ENCODE data around the gene PHACTR3. TPM values are rescaled to one million over a fixed set of nuclear protein-coding genes. Genes with fewer than 3 reads are reported as not detected.

PHACTR3 gene
- total RNA-seq, 4 donors from 2014 or later, result 2.4 to 12.8 (median 9.7) TPM

DNA sequence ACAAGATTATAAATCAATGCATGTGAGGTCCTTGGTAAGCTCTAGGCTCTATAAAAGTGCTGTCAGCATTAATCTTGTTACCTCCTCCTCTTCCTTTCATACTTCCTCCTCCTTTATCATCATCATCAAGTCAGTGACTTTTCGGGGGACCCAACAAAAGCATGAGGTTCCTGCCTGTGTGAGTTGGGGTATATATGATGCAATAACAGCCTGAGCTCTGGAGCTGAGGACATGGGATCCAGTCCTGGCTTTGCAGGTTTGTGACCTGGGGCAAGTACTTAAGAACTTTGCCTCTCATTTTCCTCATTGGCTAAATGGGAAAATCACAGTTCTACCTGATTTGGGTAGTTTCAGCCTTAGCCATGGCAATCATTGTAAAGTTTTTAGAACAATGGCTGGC lies 7.1 kb upstream of the PHACTR3 start:
- Histone ChIP-seq H3K9me3 (no peaks in the 10 kb centered on the region), H3K4me1 (no peaks in the 10 kb centered on the region), H3K4me3 (no peak overlapping the region), H3K36me3 (no peaks in the 10 kb centered on the region), H3K27me3 (peaks cover 49% of the 10 kb centered on the region), H3K27ac (no peak overlapping the region)
- no peak for DNase-seq (ENCODE audit: low spot score in 2 of 2)
- WGBS, result 50% methylated on average over 1 of the region's 1 CpG
- TF ChIP-seq POLR2A (IDR thresholded peaks at IDR 0.05) (no peak), EP300 (IDR thresholded peaks at IDR 0.05) (no peak), POLR2AphosphoS5 (IDR thresholded peaks at IDR 0.05) (no peak), CTCF (IDR thresholded peaks at IDR 0.05) (no peak)

GRCh38 chr20:59598625-59599310 lies 5.6 kb upstream of the PHACTR3 start:
- H3K27ac ChIP-seq, result no peak overlapping the region
- H3K4me1 ChIP-seq, result no peaks in the 10 kb centered on the region
- 39% methylated on average over 13 of the region's 13 CpGs for WGBS
- H3K4me3 ChIP-seq, result no peak overlapping the region
- no peak for DNase-seq (ENCODE audit: low spot score in 2 of 2)
- peaks cover 65% of the 10 kb centered on the region for H3K27me3 ChIP-seq
- H3K36me3 ChIP-seq, result no peaks in the 10 kb centered on the region
- H3K9me3 ChIP-seq, result no peaks in the 10 kb centered on the region
- TF ChIP-seq CTCF (IDR thresholded peaks at IDR 0.05) (peak in 1 of 2 donors; percentile 59), EP300 (IDR thresholded peaks at IDR 0.05) (no peak), POLR2A (IDR thresholded peaks at IDR 0.05) (no peak), POLR2AphosphoS5 (IDR thresholded peaks at IDR 0.05) (no peak)

DNA sequence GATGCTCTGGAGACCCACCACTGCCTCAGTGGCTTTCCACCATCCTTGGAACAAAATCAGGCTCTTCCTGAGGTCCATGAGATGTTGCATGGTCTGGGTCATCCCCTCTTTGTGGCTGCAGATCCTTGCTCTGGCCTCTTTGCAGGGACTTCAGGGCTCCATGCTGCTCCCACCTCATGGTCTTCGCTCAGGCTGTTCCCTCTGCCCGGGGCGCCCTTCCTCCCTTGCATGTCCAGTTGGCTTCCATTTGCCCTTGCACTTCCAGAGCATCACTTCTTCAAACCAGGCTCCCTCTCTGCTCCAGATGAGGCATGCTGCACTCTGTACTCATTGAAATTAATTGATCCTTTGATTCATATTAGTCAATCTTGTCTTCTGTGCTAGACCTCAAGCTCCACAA lies 4.4 kb upstream of the PHACTR3 start:
- TF ChIP-seq EP300 (IDR thresholded peaks at IDR 0.05) (no peak), POLR2A (IDR thresholded peaks at IDR 0.05) (no peak), CTCF (IDR thresholded peaks at IDR 0.05) (no peak), POLR2AphosphoS5 (IDR thresholded peaks at IDR 0.05) (no peak)
- Histone ChIP-seq H3K27me3 (peaks cover 76% of the 10 kb centered on the region), H3K27ac (no peak overlapping the region), H3K4me1 (peaks cover 5% of the 10 kb centered on the region), H3K4me3 (no peak overlapping the region), H3K36me3 (no peaks in the 10 kb centered on the region), H3K9me3 (no peaks in the 10 kb centered on the region)
- no peak for DNase-seq (ENCODE audit: low spot score in 2 of 2)
- 95% methylated on average over 3 of the region's 3 CpGs for WGBS

- H3K36me3 ChIP-seq, result no peaks in the 10 kb centered on the region
- TF ChIP-seq CTCF (IDR thresholded peaks at IDR 0.05), result no peak
- TF ChIP-seq EP300 (IDR thresholded peaks at IDR 0.05), result no peak
- TF ChIP-seq POLR2A (IDR thresholded peaks at IDR 0.05), result no peak
- no peak for TF ChIP-seq POLR2AphosphoS5 (IDR thresholded peaks at IDR 0.05)
- no peak overlapping the region for H3K27ac ChIP-seq
- H3K27me3 ChIP-seq, result peaks cover 82% of the 10 kb centered on the region
- no peak for DNase-seq (ENCODE audit: low spot score in 2 of 2)
- WGBS, result 88% methylated on average over 4 of the region's 5 CpGs
- H3K4me3 ChIP-seq, result no peak overlapping the region
- no peaks in the 10 kb centered on the region for H3K9me3 ChIP-seq
- H3K4me1 ChIP-seq, result peaks cover 10% of the 10 kb centered on the region
These were observed 3.9 kb upstream of the PHACTR3 start for GRCh38 chr20:59600472-59600871.

DNA sequence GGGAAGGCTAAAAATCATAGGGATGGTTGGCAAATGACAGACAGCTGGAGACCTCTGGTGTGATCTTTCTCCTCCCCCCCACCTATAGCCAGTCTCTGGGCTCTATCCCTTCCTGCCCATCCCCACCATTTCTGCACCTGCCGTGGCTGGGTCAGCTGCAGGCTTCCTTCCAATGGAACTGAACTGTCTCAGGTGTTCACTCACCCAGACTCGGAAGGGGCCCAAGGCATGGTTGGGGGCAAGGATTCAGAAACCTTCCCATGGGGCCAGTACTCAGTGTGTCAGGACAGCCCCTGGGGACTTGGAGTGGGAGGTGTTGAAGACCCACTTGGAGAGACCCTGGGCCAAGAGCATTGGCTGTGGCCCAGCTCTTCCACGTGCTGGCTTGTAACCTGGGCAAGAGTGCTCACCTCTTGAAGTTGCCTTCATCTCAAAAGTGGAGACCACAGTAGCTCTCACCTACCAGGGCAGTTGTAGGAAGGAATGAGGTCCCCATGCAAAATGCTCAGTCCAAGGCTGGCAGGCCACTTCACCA lies 1.7 kb upstream of the PHACTR3 start:
- WGBS, result 68% methylated on average over 3 of the region's 3 CpGs
- H3K4me1 ChIP-seq, result peaks cover 11% of the 10 kb centered on the region
- no peaks in the 10 kb centered on the region for H3K36me3 ChIP-seq
- H3K27me3 ChIP-seq, result peaks cover 93% of the 10 kb centered on the region
- no peak overlapping the region for H3K4me3 ChIP-seq
- no peak for TF ChIP-seq CTCF (IDR thresholded peaks at IDR 0.05)
- TF ChIP-seq EP300 (IDR thresholded peaks at IDR 0.05), result no peak
- no peak for TF ChIP-seq POLR2AphosphoS5 (IDR thresholded peaks at IDR 0.05)
- no peak for TF ChIP-seq POLR2A (IDR thresholded peaks at IDR 0.05)
- no peak overlapping the region for H3K27ac ChIP-seq
- DNase-seq (ENCODE audit: low spot score in 2 of 2), result no peak
- no peaks in the 10 kb centered on the region for H3K9me3 ChIP-seq

All from suprapubic skin (tissue), 4 donors.